ENCODE measurements around the gene JAZF1. TPM values are rescaled to one million over a fixed set of nuclear protein-coding genes. Genes with fewer than 3 reads are reported as not detected.

The JAZF1 gene
- polyA plus RNA-seq, 1 donor, result 11.4 TPM

- no peak for DNase-seq
- Histone ChIP-seq H3K27me3 (ENCODE audit: control insufficient read depth, insufficient read depth, low read length) (no peaks in the 10 kb centered on the region), H3K4me1 (ENCODE audit: control insufficient read depth, insufficient read depth, low read length) (no peaks in the 10 kb centered on the region), H3K9me3 (ENCODE audit: control insufficient read depth, low read depth, low read length) (no peaks in the 10 kb centered on the region), H3K4me3 (ENCODE audit: low read length) (no peak overlapping the region), H3K27ac (ENCODE audit: low read length) (no peak overlapping the region), H3K36me3 (ENCODE audit: control insufficient read depth, insufficient read depth, low read length) (no peaks in the 10 kb centered on the region)
- WGBS (ENCODE audit: insufficient coverage, low lambda C conversion rate), result 40% methylated on average over 1 of the region's 5 CpGs
Measured at GRCh38 chr7:28081016-28081415, 99.6 kb downstream of the JAZF1 start.

GRCh38 chr7:28078036-28078901, 102.3 kb downstream of the JAZF1 start:
- H3K27me3 ChIP-seq (ENCODE audit: control insufficient read depth, insufficient read depth, low read length), result no peaks in the 10 kb centered on the region
- no peak overlapping the region for H3K27ac ChIP-seq (ENCODE audit: low read length)
- no peaks in the 10 kb centered on the region for H3K36me3 ChIP-seq (ENCODE audit: control insufficient read depth, insufficient read depth, low read length)
- H3K9me3 ChIP-seq (ENCODE audit: control insufficient read depth, low read depth, low read length), result no peaks in the 10 kb centered on the region
- DNase-seq, result peak in 1 of 2 donors; percentile 43
- no peaks in the 10 kb centered on the region for H3K4me1 ChIP-seq (ENCODE audit: control insufficient read depth, insufficient read depth, low read length)
- 0% methylated on average over 1 of the region's 7 CpGs for WGBS (ENCODE audit: insufficient coverage, low lambda C conversion rate)
- H3K4me3 ChIP-seq (ENCODE audit: low read length), result no peak overlapping the region

- Histone ChIP-seq H3K4me3 (ENCODE audit: low read length) (no peak overlapping the region), H3K9me3 (ENCODE audit: control insufficient read depth, low read depth, low read length) (no peaks in the 10 kb centered on the region), H3K4me1 (ENCODE audit: control insufficient read depth, insufficient read depth, low read length) (no peaks in the 10 kb centered on the region), H3K27ac (ENCODE audit: low read length) (no peak overlapping the region), H3K27me3 (ENCODE audit: control insufficient read depth, insufficient read depth, low read length) (no peaks in the 10 kb centered on the region), H3K36me3 (ENCODE audit: control insufficient read depth, insufficient read depth, low read length) (no peaks in the 10 kb centered on the region)
- WGBS (ENCODE audit: insufficient coverage, low lambda C conversion rate), result no CpG with 5 or more reads among the region's 2 CpGs
- no peak for DNase-seq
Measured at GRCh38 chr7:28077616-28078015, 103.0 kb downstream of the JAZF1 start.

GRCh38 chr7:28076423-28077200, 104.0 kb downstream of the JAZF1 start:
- no peak for DNase-seq
- Histone ChIP-seq H3K27ac (ENCODE audit: low read length) (no peak overlapping the region), H3K9me3 (ENCODE audit: control insufficient read depth, low read depth, low read length) (no peaks in the 10 kb centered on the region), H3K4me3 (ENCODE audit: low read length) (no peak overlapping the region), H3K27me3 (ENCODE audit: control insufficient read depth, insufficient read depth, low read length) (no peaks in the 10 kb centered on the region), H3K36me3 (ENCODE audit: control insufficient read depth, insufficient read depth, low read length) (no peaks in the 10 kb centered on the region), H3K4me1 (ENCODE audit: control insufficient read depth, insufficient read depth, low read length) (no peaks in the 10 kb centered on the region)
- 77% methylated on average over 4 of the region's 11 CpGs for WGBS (ENCODE audit: insufficient coverage, low lambda C conversion rate)

GRCh38 chr7:28075674-28076358, 104.8 kb downstream of the JAZF1 start:
- no peaks in the 10 kb centered on the region for H3K27me3 ChIP-seq (ENCODE audit: control insufficient read depth, insufficient read depth, low read length)
- H3K36me3 ChIP-seq (ENCODE audit: control insufficient read depth, insufficient read depth, low read length), result no peaks in the 10 kb centered on the region
- no CpG with 5 or more reads among the region's 3 CpGs for WGBS (ENCODE audit: insufficient coverage, low lambda C conversion rate)
- no peak for DNase-seq
- H3K4me3 ChIP-seq (ENCODE audit: low read length), result no peak overlapping the region
- H3K27ac ChIP-seq (ENCODE audit: low read length), result no peak overlapping the region
- no peaks in the 10 kb centered on the region for H3K4me1 ChIP-seq (ENCODE audit: control insufficient read depth, insufficient read depth, low read length)
- no peaks in the 10 kb centered on the region for H3K9me3 ChIP-seq (ENCODE audit: control insufficient read depth, low read depth, low read length)

- Histone ChIP-seq H3K36me3 (ENCODE audit: control insufficient read depth, insufficient read depth, low read length) (no peaks in the 10 kb centered on the region), H3K4me3 (ENCODE audit: low read length) (no peak overlapping the region), H3K4me1 (ENCODE audit: control insufficient read depth, insufficient read depth, low read length) (peaks cover 12% of the 10 kb centered on the region), H3K9me3 (ENCODE audit: control insufficient read depth, low read depth, low read length) (no peaks in the 10 kb centered on the region), H3K27me3 (ENCODE audit: control insufficient read depth, insufficient read depth, low read length) (no peaks in the 10 kb centered on the region), H3K27ac (ENCODE audit: low read length) (no peak overlapping the region)
- WGBS (ENCODE audit: insufficient coverage, low lambda C conversion rate), result 80% methylated on average over 1 of the region's 8 CpGs
- DNase-seq, result no peak
Measured at GRCh38 chr7:28072876-28073514, 107.6 kb downstream of the JAZF1 start.

GRCh38 chr7:28071570-28071969, 109.0 kb downstream of the JAZF1 start:
- Histone ChIP-seq H3K27me3 (ENCODE audit: control insufficient read depth, insufficient read depth, low read length) (no peaks in the 10 kb centered on the region), H3K36me3 (ENCODE audit: control insufficient read depth, insufficient read depth, low read length) (no peaks in the 10 kb centered on the region), H3K4me3 (ENCODE audit: low read length) (no peak overlapping the region), H3K4me1 (ENCODE audit: control insufficient read depth, insufficient read depth, low read length) (peaks cover 12% of the 10 kb centered on the region), H3K9me3 (ENCODE audit: control insufficient read depth, low read depth, low read length) (no peaks in the 10 kb centered on the region), H3K27ac (ENCODE audit: low read length) (no peak overlapping the region)
- DNase-seq, result no peak
- WGBS (ENCODE audit: insufficient coverage, low lambda C conversion rate), result 100% methylated on average over 1 of the region's 6 CpGs

GRCh38 chr7:28070297-28071055, 110.1 kb downstream of the JAZF1 start:
- H3K9me3 ChIP-seq (ENCODE audit: control insufficient read depth, low read depth, low read length), result no peaks in the 10 kb centered on the region

GRCh38 chr7:28069807-28070206, 110.8 kb downstream of the JAZF1 start:
- peaks cover 12% of the 10 kb centered on the region for H3K4me1 ChIP-seq (ENCODE audit: control insufficient read depth, insufficient read depth, low read length)
- H3K27ac ChIP-seq (ENCODE audit: low read length), result peak overlapping the region; percentile 33
- 80% methylated on average over 2 of the region's 10 CpGs for WGBS (ENCODE audit: insufficient coverage, low lambda C conversion rate)
- no peaks in the 10 kb centered on the region for H3K9me3 ChIP-seq (ENCODE audit: control insufficient read depth, low read depth, low read length)
- no peaks in the 10 kb centered on the region for H3K27me3 ChIP-seq (ENCODE audit: control insufficient read depth, insufficient read depth, low read length)
- no peaks in the 10 kb centered on the region for H3K36me3 ChIP-seq (ENCODE audit: control insufficient read depth, insufficient read depth, low read length)
- peak in 1 of 2 donors; percentile 47 for DNase-seq
- H3K4me3 ChIP-seq (ENCODE audit: low read length), result no peak overlapping the region

More at GRCh38 chr7:28070297-28071055, 110.1 kb downstream of the JAZF1 start:
- H3K36me3 ChIP-seq (ENCODE audit: control insufficient read depth, insufficient read depth, low read length), result no peaks in the 10 kb centered on the region
- peaks cover 12% of the 10 kb centered on the region for H3K4me1 ChIP-seq (ENCODE audit: control insufficient read depth, insufficient read depth, low read length)
- peak overlapping the region; percentile 33 for H3K27ac ChIP-seq (ENCODE audit: low read length)
- H3K4me3 ChIP-seq (ENCODE audit: low read length), result no peak overlapping the region
- DNase-seq, result no peak
- 100% methylated on average over 1 of the region's 9 CpGs for WGBS (ENCODE audit: insufficient coverage, low lambda C conversion rate)
- no peaks in the 10 kb centered on the region for H3K27me3 ChIP-seq (ENCODE audit: control insufficient read depth, insufficient read depth, low read length)

Data from large intestine (tissue), 3 donors.